Measurements from ENCODE around the gene LRIG1. TPM values are rescaled to one million over a fixed set of nuclear protein-coding genes. Genes with fewer than 3 reads are reported as not detected.

The LRIG1 gene
- total and polyA plus RNA-seq, 10 of the 15 experiments (the other 5 are each of a cell fraction or from before 2014, with no cell fraction given), result 0.84 to 16.4 (median 8.1) TPM

- TF ChIP-seq, protein P1, sequence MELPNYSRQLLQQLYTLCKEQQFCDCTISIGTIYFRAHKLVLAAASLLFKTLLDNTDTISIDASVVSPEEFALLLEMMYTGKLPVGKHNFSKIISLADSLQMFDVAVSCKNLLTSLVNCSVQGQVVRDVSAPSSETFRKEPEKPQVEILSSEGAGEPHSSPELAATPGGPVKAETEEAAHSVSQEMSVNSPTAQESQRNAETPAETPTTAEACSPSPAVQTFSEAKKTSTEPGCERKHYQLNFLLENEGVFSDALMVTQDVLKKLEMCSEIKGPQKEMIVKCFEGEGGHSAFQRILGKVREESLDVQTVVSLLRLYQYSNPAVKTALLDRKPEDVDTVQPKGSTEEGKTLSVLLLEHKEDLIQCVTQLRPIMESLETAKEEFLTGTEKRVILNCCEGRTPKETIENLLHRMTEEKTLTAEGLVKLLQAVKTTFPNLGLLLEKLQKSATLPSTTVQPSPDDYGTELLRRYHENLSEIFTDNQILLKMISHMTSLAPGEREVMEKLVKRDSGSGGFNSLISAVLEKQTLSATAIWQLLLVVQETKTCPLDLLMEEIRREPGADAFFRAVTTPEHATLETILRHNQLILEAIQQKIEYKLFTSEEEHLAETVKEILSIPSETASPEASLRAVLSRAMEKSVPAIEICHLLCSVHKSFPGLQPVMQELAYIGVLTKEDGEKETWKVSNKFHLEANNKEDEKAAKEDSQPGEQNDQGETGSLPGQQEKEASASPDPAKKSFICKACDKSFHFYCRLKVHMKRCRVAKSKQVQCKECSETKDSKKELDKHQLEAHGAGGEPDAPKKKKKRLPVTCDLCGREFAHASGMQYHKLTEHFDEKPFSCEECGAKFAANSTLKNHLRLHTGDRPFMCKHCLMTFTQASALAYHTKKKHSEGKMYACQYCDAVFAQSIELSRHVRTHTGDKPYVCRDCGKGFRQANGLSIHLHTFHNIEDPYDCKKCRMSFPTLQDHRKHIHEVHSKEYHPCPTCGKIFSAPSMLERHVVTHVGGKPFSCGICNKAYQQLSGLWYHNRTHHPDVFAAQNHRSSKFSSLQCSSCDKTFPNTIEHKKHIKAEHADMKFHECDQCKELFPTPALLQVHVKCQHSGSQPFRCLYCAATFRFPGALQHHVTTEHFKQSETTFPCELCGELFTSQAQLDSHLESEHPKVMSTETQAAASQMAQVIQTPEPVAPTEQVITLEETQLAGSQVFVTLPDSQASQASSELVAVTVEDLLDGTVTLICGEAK (IDR thresholded peaks at IDR 0.05; ENCODE audit: borderline replicate concordance), result no peak
Measured at GRCh38 chr3:66410976-66411375, 89.8 kb downstream of the LRIG1 start (continued).

DNA sequence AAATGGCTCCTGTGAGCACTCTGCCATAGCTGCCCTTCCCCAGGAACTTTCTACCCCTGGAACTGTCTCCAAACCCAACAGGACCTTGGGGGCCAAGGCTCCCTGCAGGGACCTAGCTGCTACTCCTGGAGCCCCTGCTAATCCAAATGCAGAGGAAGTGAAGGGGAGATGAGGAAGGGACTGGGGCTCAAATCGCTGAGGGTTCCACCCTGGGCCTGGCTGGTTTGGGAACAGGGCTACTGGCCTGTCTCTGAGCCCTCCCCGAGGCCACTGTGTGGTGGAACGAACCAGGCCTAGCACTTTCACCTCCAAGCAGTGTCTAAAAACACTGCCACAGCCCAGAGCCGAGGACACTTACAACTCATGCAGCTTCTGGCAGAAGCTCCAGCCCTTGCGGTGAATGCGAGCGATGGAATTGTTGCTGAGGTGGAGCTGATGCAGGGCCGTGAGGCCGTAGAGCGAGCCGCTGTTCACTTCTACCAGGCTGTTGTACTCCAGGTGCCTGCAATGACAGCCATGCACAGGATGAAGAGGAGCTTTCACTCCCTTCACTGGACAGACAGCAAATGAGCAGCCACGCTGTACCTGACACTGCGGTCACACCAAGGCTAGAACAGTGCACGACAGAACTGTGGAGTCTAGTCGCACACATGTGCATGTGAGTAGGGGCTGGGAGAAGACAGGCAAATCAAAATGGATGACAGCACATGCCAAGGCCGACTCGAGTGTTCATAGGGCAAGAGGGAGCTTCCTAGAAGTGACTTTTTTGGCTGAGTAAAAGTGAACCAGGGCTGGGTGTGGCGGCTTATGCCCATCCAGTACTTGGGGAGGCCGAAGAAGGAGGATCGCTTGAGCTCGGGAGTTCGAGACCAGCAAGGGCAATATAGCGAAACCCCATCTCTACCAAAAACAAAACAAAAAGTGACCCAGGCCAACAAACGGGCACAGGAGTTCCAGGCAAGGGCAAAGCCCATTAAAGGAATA lies 90.8 kb downstream of the LRIG1 start:
- POLR2A ChIA-PET, result no interaction called here
- SMC1A ChIA-PET (ENCODE audit: uncharacterized antibody, unreplicated experiment), result interaction anchor here (0.6 to 4.0 kb wide), 5 partner anchors 132 to 412 kb away, joined by 3 to 25 read pairs (median 11); no protein-coding TSS in a partner anchor
- Histone ChIP-seq H3K27me3 (replicated peaks in 1 of 2; ENCODE audit: control insufficient read depth in 2 of 2, insufficient read depth in 2 of 2, low read length in 1 of 2) (no peaks in the 10 kb centered on the region), H3K4me1 (ENCODE audit: control insufficient read depth, insufficient read depth, low read length) (no peaks in the 10 kb centered on the region), H4K20me1 (ENCODE audit: control insufficient read depth, insufficient read depth) (no peaks in the 10 kb centered on the region), H3K9ac (ENCODE audit: control insufficient read depth, insufficient read depth, low read length) (no peak overlapping the region), H3K9me3 (replicated peaks; ENCODE audit: control insufficient read depth, insufficient read depth, low read length) (no peaks in the 10 kb centered on the region), H3K4me3 (no peak overlapping the region), H3K36me3 (ENCODE audit: control insufficient read depth in 2 of 2, insufficient read depth in 2 of 2, low read length in 1 of 2) (no peaks in the 10 kb centered on the region; a peak in 1 of 4 replicates), H3K4me2 (ENCODE audit: control insufficient read depth, insufficient read depth) (no peak overlapping the region), H3K27ac (ENCODE audit: control insufficient read depth, insufficient read depth) (no peak overlapping the region), H2AFZ (ENCODE audit: control insufficient read depth, low read depth, low read length) (no peak overlapping the region), H3K79me2 (ENCODE audit: control insufficient read depth, insufficient read depth, low read length) (no peaks in the 10 kb centered on the region)
- 88% methylated on average over 24 of the region's 24 CpGs for whole genome bisulfite sequencing (ENCODE audit: insufficient coverage, insufficient replicate concordance, low lambda C conversion rate, missing lambda C conversion rate)
- DNase-seq (ENCODE audit: low read depth, low spot score), result no peak
- RAD21 ChIA-PET (ENCODE audit: unreplicated experiment), result interaction anchor here (1.0 to 1.4 kb wide), 5 partner anchors 54 to 412 kb away, joined by 3 to 4 read pairs (median 3); no protein-coding TSS in a partner anchor
- no peak for ATAC-seq
- in situ Hi-C loops (cut with MboI) (loop anchor here (5.0 kb wide), 1 partner anchor 407 kb away; no protein-coding TSS in a partner anchor), intact Hi-C loops (cut with micrococcal nuclease; ENCODE audit: unreplicated experiment) (loop anchor here (5.0 kb wide), 1 partner anchor 133 kb away; no protein-coding TSS in a partner anchor)
- no peak for FAIRE-seq
- CTCF ChIA-PET, result interaction anchor here (0.6 to 10.7 kb wide), 4 partner anchors 40 to 409 kb away, joined by 3 to 149 read pairs (median 3); no protein-coding TSS in a partner anchor
- BruUV-seq (replicated peaks), result no TSS peak
- TF ChIP-seq ZNF384 (IDR thresholded peaks at IDR 0.05; ENCODE audit: borderline replicate concordance, low read depth, low read length) (no peak), ELK1 (IDR thresholded peaks at IDR 0.05; ENCODE audit: low read depth, low read length) (no peak), JUNB (IDR thresholded peaks at IDR 0.05) (no peak), SPI1 (IDR thresholded peaks at IDR 0.05; ENCODE audit: borderline replicate concordance, insufficient read depth, low read depth, low read length) (no peak), ZZZ3 (IDR thresholded peaks at IDR 0.05; ENCODE audit: control insufficient read depth, insufficient read length, low read depth) (no peak), ESRRA (IDR thresholded peaks at IDR 0.05; ENCODE audit: low read length) (no peak)
- TF ChIP-seq, protein P2, sequence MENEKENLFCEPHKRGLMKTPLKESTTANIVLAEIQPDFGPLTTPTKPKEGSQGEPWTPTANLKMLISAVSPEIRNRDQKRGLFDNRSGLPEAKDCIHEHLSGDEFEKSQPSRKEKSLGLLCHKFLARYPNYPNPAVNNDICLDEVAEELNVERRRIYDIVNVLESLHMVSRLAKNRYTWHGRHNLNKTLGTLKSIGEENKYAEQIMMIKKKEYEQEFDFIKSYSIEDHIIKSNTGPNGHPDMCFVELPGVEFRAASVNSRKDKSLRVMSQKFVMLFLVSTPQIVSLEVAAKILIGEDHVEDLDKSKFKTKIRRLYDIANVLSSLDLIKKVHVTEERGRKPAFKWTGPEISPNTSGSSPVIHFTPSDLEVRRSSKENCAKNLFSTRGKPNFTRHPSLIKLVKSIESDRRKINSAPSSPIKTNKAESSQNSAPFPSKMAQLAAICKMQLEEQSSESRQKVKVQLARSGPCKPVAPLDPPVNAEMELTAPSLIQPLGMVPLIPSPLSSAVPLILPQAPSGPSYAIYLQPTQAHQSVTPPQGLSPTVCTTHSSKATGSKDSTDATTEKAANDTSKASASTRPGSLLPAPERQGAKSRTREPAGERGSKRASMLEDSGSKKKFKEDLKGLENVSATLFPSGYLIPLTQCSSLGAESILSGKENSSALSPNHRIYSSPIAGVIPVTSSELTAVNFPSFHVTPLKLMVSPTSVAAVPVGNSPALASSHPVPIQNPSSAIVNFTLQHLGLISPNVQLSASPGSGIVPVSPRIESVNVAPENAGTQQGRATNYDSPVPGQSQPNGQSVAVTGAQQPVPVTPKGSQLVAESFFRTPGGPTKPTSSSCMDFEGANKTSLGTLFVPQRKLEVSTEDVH (IDR thresholded peaks at IDR 0.05; ENCODE audit: low read depth, partially characterized antibody), result no peak
- TF ChIP-seq, protein P3, sequence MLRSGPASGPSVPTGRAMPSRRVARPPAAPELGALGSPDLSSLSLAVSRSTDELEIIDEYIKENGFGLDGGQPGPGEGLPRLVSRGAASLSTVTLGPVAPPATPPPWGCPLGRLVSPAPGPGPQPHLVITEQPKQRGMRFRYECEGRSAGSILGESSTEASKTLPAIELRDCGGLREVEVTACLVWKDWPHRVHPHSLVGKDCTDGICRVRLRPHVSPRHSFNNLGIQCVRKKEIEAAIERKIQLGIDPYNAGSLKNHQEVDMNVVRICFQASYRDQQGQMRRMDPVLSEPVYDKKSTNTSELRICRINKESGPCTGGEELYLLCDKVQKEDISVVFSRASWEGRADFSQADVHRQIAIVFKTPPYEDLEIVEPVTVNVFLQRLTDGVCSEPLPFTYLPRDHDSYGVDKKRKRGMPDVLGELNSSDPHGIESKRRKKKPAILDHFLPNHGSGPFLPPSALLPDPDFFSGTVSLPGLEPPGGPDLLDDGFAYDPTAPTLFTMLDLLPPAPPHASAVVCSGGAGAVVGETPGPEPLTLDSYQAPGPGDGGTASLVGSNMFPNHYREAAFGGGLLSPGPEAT (IDR thresholded peaks at IDR 0.05; ENCODE audit: low read depth), result no peak
